Measurements from ENCODE around the gene TP73.

Gene TP73

DNA sequence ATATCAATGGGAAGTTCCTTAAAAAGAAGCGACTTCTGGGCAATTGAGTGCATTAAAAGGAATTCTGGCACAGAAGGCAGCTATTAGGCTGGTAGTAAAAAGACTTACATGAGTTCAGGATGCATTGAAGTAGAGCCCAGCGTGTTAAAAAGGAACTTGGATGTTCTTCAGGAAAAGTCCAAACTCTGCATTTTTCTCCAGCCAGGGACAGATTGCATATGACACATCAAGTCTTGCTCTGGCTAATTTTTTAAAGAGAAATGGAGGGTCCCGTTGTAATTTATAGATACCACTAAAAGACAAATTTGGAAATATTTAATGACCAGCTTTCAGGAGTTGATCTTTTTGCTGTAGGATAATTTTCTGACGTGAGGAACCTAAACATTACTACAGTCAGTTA, 26.3 kb upstream of the TP73 start:
- H3K4me1 ChIP-seq, result peaks cover 42% of the 10 kb centered on the region
- H3K27ac ChIP-seq, result no peak overlapping the region
- no peak for TF ChIP-seq Cebpa-rat (IDR thresholded peaks at IDR 0.05)
- peaks cover 49% of the 10 kb centered on the region for H4K20me1 ChIP-seq
- peaks cover 41% of the 10 kb centered on the region for H3K36me3 ChIP-seq
- H3K27me3 ChIP-seq, result peaks cover 29% of the 10 kb centered on the region
- peak overlapping the region; percentile 99 for H3K4me2 ChIP-seq
- peak overlapping the region; percentile 83 for H3K4me3 ChIP-seq
- peak overlapping the region; percentile 72 for H3K9ac ChIP-seq
- H3K9me3 ChIP-seq, result no peaks in the 10 kb centered on the region

- H4K20me1 ChIP-seq, result peaks cover 49% of the 10 kb centered on the region
- no peaks in the 10 kb centered on the region for H3K9me3 ChIP-seq
- H3K36me3 ChIP-seq, result peaks cover 57% of the 10 kb centered on the region
- peaks cover 23% of the 10 kb centered on the region for H3K27me3 ChIP-seq
- H3K9ac ChIP-seq, result no peak overlapping the region
- peaks cover 44% of the 10 kb centered on the region for H3K4me1 ChIP-seq
- H3K4me3 ChIP-seq, result no peak overlapping the region
- no peak overlapping the region for H3K27ac ChIP-seq
- no peak overlapping the region for H3K4me2 ChIP-seq
- TF ChIP-seq Cebpa-rat (IDR thresholded peaks at IDR 0.05), result no peak
Measured at GRCh38 chr1:3627515-3628253, 24.6 kb upstream of the TP73 start.

DNA sequence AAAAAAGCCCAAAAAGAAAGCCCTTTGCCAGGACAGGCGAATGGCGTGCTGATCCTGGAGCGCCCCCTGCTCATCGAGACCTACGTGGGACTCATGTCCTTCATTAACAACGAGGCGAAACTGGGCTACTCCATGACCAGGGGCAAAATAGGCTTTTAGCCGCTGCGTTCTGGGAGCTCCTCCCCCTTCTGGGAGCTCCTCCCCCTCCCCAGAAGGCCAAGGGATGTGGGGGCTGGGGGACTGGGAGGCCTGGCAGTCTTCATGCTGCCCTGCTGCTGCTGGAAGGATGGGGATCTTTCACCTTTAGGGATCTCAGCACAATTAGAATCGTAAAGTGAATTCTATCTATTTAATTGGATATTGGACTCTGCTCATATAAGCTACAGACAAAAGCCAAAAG, 23.9 kb upstream of the TP73 start:
- Histone ChIP-seq H4K20me1 (peaks cover 47% of the 10 kb centered on the region), H3K27ac (no peak overlapping the region)

DNA sequence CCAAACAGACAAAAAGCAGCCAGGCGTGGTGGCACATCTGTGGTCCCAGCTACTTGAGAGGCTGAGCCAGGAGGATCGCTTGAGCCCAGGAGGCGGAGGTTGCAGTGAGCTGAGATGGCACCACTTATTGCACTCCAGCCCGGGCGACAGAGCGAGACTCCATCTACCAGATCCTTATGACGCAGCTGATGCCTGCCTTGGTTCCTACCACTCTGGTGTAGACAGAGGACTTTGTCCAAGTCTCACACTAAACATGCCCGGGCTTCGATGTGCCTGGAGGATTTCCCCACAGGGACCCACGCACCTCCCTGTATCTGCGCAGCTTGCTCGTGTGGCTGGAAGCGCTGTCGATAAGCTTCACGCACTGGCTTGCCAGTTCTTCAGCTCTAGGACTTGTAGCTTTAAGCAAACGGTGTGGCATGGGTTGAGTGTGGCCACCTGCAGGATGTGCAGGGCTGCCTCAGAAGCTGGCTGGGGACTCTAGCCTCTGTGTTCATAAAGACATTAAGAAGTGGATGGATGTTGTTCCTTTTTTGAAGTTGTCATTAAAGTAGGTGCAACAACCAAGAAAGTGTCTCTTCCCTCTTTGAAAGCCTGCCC, 22.7 kb upstream of the TP73 start:
- Histone ChIP-seq H3K4me3 (no peak overlapping the region), H3K27me3 (peaks cover 6% of the 10 kb centered on the region; the same call in 1 of the 2 replicates), H3K27ac (no peak overlapping the region), H3K9me3 (no peaks in the 10 kb centered on the region), H4K20me1 (peaks cover 38% of the 10 kb centered on the region), H3K9ac (no peak overlapping the region), H3K4me2 (peak overlapping the region; percentile 43), H3K36me3 (peaks cover 77% of the 10 kb centered on the region), H3K4me1 (peaks cover 32% of the 10 kb centered on the region)
- TF ChIP-seq Cebpa-rat (IDR thresholded peaks at IDR 0.05), result no peak

More for the DNA sequence above, 23.9 kb upstream of the TP73 start:
- Histone ChIP-seq H3K36me3 (peaks cover 65% of the 10 kb centered on the region), H3K4me1 (peaks cover 41% of the 10 kb centered on the region), H3K27me3 (peaks cover 15% of the 10 kb centered on the region), H3K9me3 (no peaks in the 10 kb centered on the region), H3K9ac (no peak overlapping the region), H3K4me3 (no peak overlapping the region), H3K4me2 (no peak overlapping the region)
- TF ChIP-seq Cebpa-rat (IDR thresholded peaks at IDR 0.05), result no peak

GRCh38 chr1:3630161-3630611, 22.1 kb upstream of the TP73 start:
- peak overlapping the region; percentile 26; the same call in 1 of the 2 replicates for H3K27ac ChIP-seq
- peak overlapping the region; percentile 43 for H3K4me2 ChIP-seq
- peaks cover 6% of the 10 kb centered on the region; the same call in 1 of the 2 replicates for H3K27me3 ChIP-seq
- H3K4me1 ChIP-seq, result peaks cover 32% of the 10 kb centered on the region
- H4K20me1 ChIP-seq, result peaks cover 38% of the 10 kb centered on the region
- peaks cover 82% of the 10 kb centered on the region for H3K36me3 ChIP-seq
- H3K4me3 ChIP-seq, result no peak overlapping the region
- no peak overlapping the region for H3K9ac ChIP-seq
- no peak for TF ChIP-seq Cebpa-rat (IDR thresholded peaks at IDR 0.05)
- H3K9me3 ChIP-seq, result no peaks in the 10 kb centered on the region

DNA sequence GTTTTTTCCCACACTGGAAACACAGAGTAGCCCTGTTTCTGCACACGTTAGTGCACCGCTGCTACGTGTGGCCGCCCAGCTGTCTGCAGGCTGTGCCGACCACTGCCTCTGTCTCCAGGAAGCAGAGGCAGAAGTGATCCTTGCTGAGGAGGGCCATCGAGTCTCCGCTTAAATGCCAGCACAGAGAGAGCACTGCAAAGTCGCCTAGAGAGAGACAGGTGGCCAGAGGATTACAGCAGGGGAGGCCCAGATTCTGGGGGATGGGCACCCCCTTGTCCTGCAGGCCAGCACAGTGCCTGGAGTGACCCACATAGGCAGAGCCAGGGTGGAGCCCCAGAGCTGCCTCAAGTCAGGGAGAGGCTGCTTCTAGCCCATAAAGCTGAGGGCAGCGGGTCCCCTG, 21.4 kb upstream of the TP73 start:
- H4K20me1 ChIP-seq, result peaks cover 32% of the 10 kb centered on the region
- H3K4me2 ChIP-seq, result no peak overlapping the region
- H3K27ac ChIP-seq, result no peak overlapping the region
- H3K4me3 ChIP-seq, result no peak overlapping the region
- peaks cover 26% of the 10 kb centered on the region for H3K4me1 ChIP-seq
- TF ChIP-seq Cebpa-rat (IDR thresholded peaks at IDR 0.05), result no peak
- no peaks in the 10 kb centered on the region for H3K9me3 ChIP-seq
- 0 out of 2 replicates have a peak overlapping the region, but pooled peaks have one; percentile 38 for H3K9ac ChIP-seq
- peaks cover under 1% of the 10 kb centered on the region; the same call in 1 of the 2 replicates for H3K27me3 ChIP-seq
- peaks cover 90% of the 10 kb centered on the region for H3K36me3 ChIP-seq

GRCh38 chr1:3631320-3632260, 20.7 kb upstream of the TP73 start:
- Histone ChIP-seq H3K4me2 (no peak overlapping the region), H3K36me3 (peaks cover 96% of the 10 kb centered on the region)

GRCh38 chr1:3632298-3632697, 20.0 kb upstream of the TP73 start:
- H4K20me1 ChIP-seq, result peaks cover 30% of the 10 kb centered on the region
- peaks cover 99% of the 10 kb centered on the region for H3K36me3 ChIP-seq
- TF ChIP-seq Cebpa-rat (IDR thresholded peaks at IDR 0.05), result no peak
- H3K9me3 ChIP-seq, result no peaks in the 10 kb centered on the region
- no peak overlapping the region for H3K4me3 ChIP-seq
- H3K9ac ChIP-seq, result no peak overlapping the region
- H3K27me3 ChIP-seq, result no peaks in the 10 kb centered on the region
- H3K27ac ChIP-seq, result no peak overlapping the region
- peaks cover 25% of the 10 kb centered on the region for H3K4me1 ChIP-seq
- H3K4me2 ChIP-seq, result no peak overlapping the region

More at GRCh38 chr1:3631320-3632260, 20.7 kb upstream of the TP73 start:
- Histone ChIP-seq H3K9me3 (no peaks in the 10 kb centered on the region), H3K4me1 (peaks cover 24% of the 10 kb centered on the region), H3K4me3 (no peak overlapping the region), H3K9ac (0 out of 2 replicates have a peak overlapping the region, but pooled peaks have one; percentile 38), H4K20me1 (peaks cover 30% of the 10 kb centered on the region), H3K27ac (no peak overlapping the region), H3K27me3 (no peaks in the 10 kb centered on the region)
- no peak for TF ChIP-seq Cebpa-rat (IDR thresholded peaks at IDR 0.05)

DNA sequence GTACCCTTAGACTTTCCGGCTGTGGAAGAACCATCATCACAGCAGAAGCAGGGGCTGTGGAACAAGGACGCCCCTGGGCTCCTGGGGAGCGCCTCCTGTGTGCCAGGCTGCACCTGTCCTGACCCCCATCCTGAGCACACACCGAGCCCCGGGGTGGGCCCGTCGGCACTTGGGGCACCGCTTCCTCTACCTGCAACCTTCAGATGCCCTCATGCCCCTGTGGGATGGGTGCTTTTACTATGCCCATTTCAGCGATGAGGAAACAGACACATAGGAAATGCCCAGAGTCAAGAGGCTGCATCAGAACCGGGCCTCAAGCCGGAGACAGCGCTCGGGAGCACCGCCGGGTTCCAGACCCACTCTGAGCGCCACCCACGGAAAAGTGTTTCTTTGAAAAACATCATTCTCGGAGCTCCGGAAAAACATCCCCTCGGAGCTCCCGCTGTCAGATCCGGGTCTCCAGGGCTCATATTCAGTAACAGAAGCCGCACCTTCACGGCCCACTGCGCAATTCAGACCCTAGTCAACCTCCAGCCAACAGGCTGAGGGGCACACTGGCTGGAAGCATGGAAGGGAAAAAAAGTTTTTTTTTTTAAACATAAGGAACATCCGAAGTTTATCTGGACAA, 19.5 kb upstream of the TP73 start:
- no peak for TF ChIP-seq Cebpa-rat (IDR thresholded peaks at IDR 0.05)
- no peak overlapping the region for H3K9ac ChIP-seq
- no peaks in the 10 kb centered on the region for H3K9me3 ChIP-seq
- H3K4me1 ChIP-seq, result peaks cover 30% of the 10 kb centered on the region
- peaks cover 26% of the 10 kb centered on the region for H4K20me1 ChIP-seq
- H3K27ac ChIP-seq, result no peak overlapping the region
- peaks cover 99% of the 10 kb centered on the region for H3K36me3 ChIP-seq
- H3K4me2 ChIP-seq, result no peak overlapping the region
- H3K27me3 ChIP-seq, result no peaks in the 10 kb centered on the region
- no peak overlapping the region for H3K4me3 ChIP-seq

Data from BLaER1 (cell line).